HAP-1 (cell line): ENCODE measurements around the gene WIPF3.

Experiments
- DNase-seq, 2 experiments: peaks; one replicate each; pipeline ENCODE4 v3.0.0-alpha.2; 2016 to 2020; ENCODE audit warnings: low spot score in 2 of 2
- H3K27me3 ChIP-seq: fragments of 250-450 bp; sonication (Bioruptor Pico); 2 replicates; pipeline ENCODE4 v1.5.1; 2020; ENCODE audit warnings: low read depth, mild to moderate bottlenecking, moderate library complexity
- H3K36me3 ChIP-seq: fragments of 250-450 bp; sonication (Bioruptor Pico); replicated peaks from 2 replicates; pipeline ENCODE4 v1.5.1; 2020; ENCODE audit warnings: mild to moderate bottlenecking
- H3K4me1 ChIP-seq: fragments of 250-450 bp; sonication (Bioruptor Pico); 2 replicates; pipeline ENCODE4 v1.5.1; 2020; ENCODE audit warnings: mild to moderate bottlenecking
- H3K4me3 ChIP-seq: fragments of 250-450 bp; sonication (Bioruptor Pico); 2 replicates; pipeline ENCODE4 v1.5.1; 2020; ENCODE audit warnings: mild to moderate bottlenecking, moderate library complexity
- H3K9me3 ChIP-seq: fragments of 250-450 bp; sonication (Bioruptor Pico); 2 replicates; pipeline ENCODE4 v1.5.1; 2020; ENCODE audit warnings: mild to moderate bottlenecking, moderate library complexity
- in situ Hi-C: fragments of 300-500 bp; cut with MboI; formaldehyde crosslinking; loops from 3 replicates; pipeline ENCODE4 v1.14.3; 2020; ENCODE audit warnings: low sequenced_read_pairs, inconsistent platforms, mixed read lengths

WIPF3 gene

GRCh38 chr7:29900745-29901144 is 94.4 kb downstream of the WIPF3 start:
- H3K27me3 ChIP-seq = no peaks in the 10 kb centered on the region
- no peak overlapping the region for H3K4me3 ChIP-seq
- no peak for DNase-seq
- in situ Hi-C loops = no loop called here
- H3K4me1 ChIP-seq = no peaks in the 10 kb centered on the region
- peaks cover 29% of the 10 kb centered on the region for H3K36me3 ChIP-seq
- H3K9me3 ChIP-seq = no peaks in the 10 kb centered on the region; the same call in 1 of the 2 replicates

GRCh38 chr7:29906200-29907022 is 100.1 kb downstream of the WIPF3 start:
- Histone ChIP-seq H3K36me3 (peaks cover 33% of the 10 kb centered on the region), H3K4me3 (no peak overlapping the region), H3K4me1 (no peaks in the 10 kb centered on the region), H3K9me3 (peaks cover 9% of the 10 kb centered on the region; the same call in 1 of the 2 replicates), H3K27me3 (no peaks in the 10 kb centered on the region)
- in situ Hi-C loops = no loop called here
- DNase-seq = no peak

GRCh38 chr7:29914180-29914579 is 107.9 kb downstream of the WIPF3 start:
- in situ Hi-C loops = no loop called here
- H3K27me3 ChIP-seq = no peaks in the 10 kb centered on the region
- H3K4me1 ChIP-seq = no peaks in the 10 kb centered on the region
- no peak for DNase-seq
- no peaks in the 10 kb centered on the region; the same call in none of the 2 replicates for H3K36me3 ChIP-seq
- no peaks in the 10 kb centered on the region for H3K9me3 ChIP-seq
- no peak overlapping the region for H3K4me3 ChIP-seq

GRCh38 chr7:29915481-29916215 is 109.3 kb downstream of the WIPF3 start:
- H3K4me3 ChIP-seq = no peak overlapping the region
- in situ Hi-C loops = loop anchor here (5.0 kb wide), 1 partner anchor 163 kb away; no protein-coding TSS in a partner anchor
- DNase-seq = no peak
- peaks cover 11% of the 10 kb centered on the region for H3K36me3 ChIP-seq
- H3K9me3 ChIP-seq = no peaks in the 10 kb centered on the region
- H3K27me3 ChIP-seq = no peaks in the 10 kb centered on the region
- no peaks in the 10 kb centered on the region for H3K4me1 ChIP-seq

- peak in 1 of 2 experiments; percentile 9 for DNase-seq
- in situ Hi-C loops = loop anchor here (5.0 kb wide), 1 partner anchor 165 kb away; no protein-coding TSS in a partner anchor
- Histone ChIP-seq H3K4me3 (no peak overlapping the region), H3K4me1 (no peaks in the 10 kb centered on the region), H3K36me3 (peaks cover 26% of the 10 kb centered on the region), H3K9me3 (no peaks in the 10 kb centered on the region), H3K27me3 (no peaks in the 10 kb centered on the region)
Observed at GRCh38 chr7:29917641-29918040, 111.3 kb downstream of the WIPF3 start.

- H3K36me3 ChIP-seq = peaks cover 38% of the 10 kb centered on the region
- H3K9me3 ChIP-seq = no peaks in the 10 kb centered on the region
- in situ Hi-C loops = loop anchor here (5.0 kb wide), 1 partner anchor 167 kb away; no protein-coding TSS in a partner anchor
- H3K27me3 ChIP-seq = no peaks in the 10 kb centered on the region
- H3K4me3 ChIP-seq = no peak overlapping the region
- H3K4me1 ChIP-seq = no peaks in the 10 kb centered on the region
- DNase-seq = no peak
Observed at GRCh38 chr7:29918850-29919249, 112.5 kb downstream of the WIPF3 start.

- Histone ChIP-seq H3K4me1 (no peaks in the 10 kb centered on the region), H3K36me3 (peaks cover 45% of the 10 kb centered on the region), H3K4me3 (no peak overlapping the region), H3K27me3 (no peaks in the 10 kb centered on the region), H3K9me3 (no peaks in the 10 kb centered on the region)
- DNase-seq = no peak
- in situ Hi-C loops = loop anchor here (5.0 kb wide), 1 partner anchor 167 kb away; no protein-coding TSS in a partner anchor
Observed at GRCh38 chr7:29919790-29920189, 113.5 kb downstream of the WIPF3 start.

- H3K27me3 ChIP-seq = no peaks in the 10 kb centered on the region
- in situ Hi-C loops = no loop called here
- no peak for DNase-seq
- H3K4me3 ChIP-seq = no peak overlapping the region
- H3K9me3 ChIP-seq = no peaks in the 10 kb centered on the region
- H3K36me3 ChIP-seq = peaks cover 51% of the 10 kb centered on the region
- H3K4me1 ChIP-seq = no peaks in the 10 kb centered on the region
Observed at GRCh38 chr7:29920491-29920890, 114.2 kb downstream of the WIPF3 start.

- Histone ChIP-seq H3K36me3 (peaks cover 57% of the 10 kb centered on the region), H3K4me1 (no peaks in the 10 kb centered on the region), H3K27me3 (no peaks in the 10 kb centered on the region), H3K9me3 (no peaks in the 10 kb centered on the region), H3K4me3 (no peak overlapping the region)
- peak; percentile 67 to 79 for DNase-seq
- in situ Hi-C loops = no loop called here
Observed at GRCh38 chr7:29921404-29922010, 115.2 kb downstream of the WIPF3 start.

- H3K27me3 ChIP-seq = no peaks in the 10 kb centered on the region
- no peaks in the 10 kb centered on the region for H3K4me1 ChIP-seq
- DNase-seq = no peak
- no peaks in the 10 kb centered on the region for H3K9me3 ChIP-seq
- in situ Hi-C loops = no loop called here
- no peak overlapping the region for H3K4me3 ChIP-seq
- peaks cover 59% of the 10 kb centered on the region for H3K36me3 ChIP-seq
Observed at GRCh38 chr7:29922921-29923700, 116.8 kb downstream of the WIPF3 start.

- in situ Hi-C loops = no loop called here
- DNase-seq = no peak
- no peaks in the 10 kb centered on the region for H3K27me3 ChIP-seq
- no peak overlapping the region for H3K4me3 ChIP-seq
- no peaks in the 10 kb centered on the region for H3K9me3 ChIP-seq
- H3K36me3 ChIP-seq = peaks cover 59% of the 10 kb centered on the region
- no peaks in the 10 kb centered on the region for H3K4me1 ChIP-seq
Observed at GRCh38 chr7:29924006-29924405, 117.7 kb downstream of the WIPF3 start.

GRCh38 chr7:29924684-29925083 is 118.4 kb downstream of the WIPF3 start:
- no peaks in the 10 kb centered on the region for H3K4me1 ChIP-seq
- in situ Hi-C loops = no loop called here
- no peak for DNase-seq
- H3K9me3 ChIP-seq = no peaks in the 10 kb centered on the region
- H3K27me3 ChIP-seq = no peaks in the 10 kb centered on the region
- H3K4me3 ChIP-seq = no peak overlapping the region
- H3K36me3 ChIP-seq = peaks cover 58% of the 10 kb centered on the region

- no peaks in the 10 kb centered on the region for H3K4me1 ChIP-seq
- H3K36me3 ChIP-seq = peaks cover 56% of the 10 kb centered on the region
- H3K27me3 ChIP-seq = no peaks in the 10 kb centered on the region
- H3K9me3 ChIP-seq = no peaks in the 10 kb centered on the region
- in situ Hi-C loops = no loop called here
- no peak for DNase-seq
- no peak overlapping the region for H3K4me3 ChIP-seq
Observed at GRCh38 chr7:29926216-29926615, 119.9 kb downstream of the WIPF3 start.
